Lung (tissue), 12 donors: Measurements from ENCODE around the gene CRYBG1. TPM values are rescaled to one million over a fixed set of nuclear protein-coding genes. Genes with fewer than 3 reads are reported as not detected.
"Not testable (repeated sequence)": the region's sequence is repeated elsewhere in the genome, so short reads cannot be mapped to it uniquely, and the experiment has no call there.

Source experiments
- ATAC-seq: fragments of 200-7000 bp; cut with Tn5 transposase; one replicate; pipeline ENCODE4 v1.9.1; 2020; ENCODE audit warnings: moderate number of reproducible peaks; ENCODE audit not compliant: insufficient read depth, low FRiP score
- DNase-seq, 3 donors: peaks; one replicate each; pipeline ENCODE4 v3.0.0-alpha.2; 2013 to 2017
- H3K27ac ChIP-seq, 2 donors: one replicate each; pipeline ENCODE4 v1.5.1; 2013; ENCODE audit warnings: mild to moderate bottlenecking in 2 of 2, moderate library complexity in 2 of 2, control low read depth in 1 of 2, inconsistent platforms in 1 of 2, low read depth in 1 of 2, low read length in 1 of 2
- H3K27me3 ChIP-seq, 3 donors: one replicate each; pipeline ENCODE4 v1.5.1; 2013; ENCODE audit warnings: low read length in 2 of 3; ENCODE audit not compliant: control insufficient read depth in 3 of 3, insufficient read depth in 3 of 3
- H3K36me3 ChIP-seq, 4 donors: one replicate each; pipeline ENCODE4 v1.5.1; 2013; ENCODE audit warnings: low read length in 4 of 4, mild to moderate bottlenecking in 1 of 4, moderate library complexity in 1 of 4; ENCODE audit not compliant: control insufficient read depth in 4 of 4, insufficient read depth in 4 of 4
- H3K4me1 ChIP-seq, 5 donors: one replicate each; pipeline ENCODE4 v1.5.1; 2013; ENCODE audit warnings: low read length in 5 of 5, mild to moderate bottlenecking in 2 of 5, moderate library complexity in 1 of 5; ENCODE audit not compliant: control insufficient read depth in 5 of 5, insufficient read depth in 5 of 5
- H3K4me3 ChIP-seq: one replicate; pipeline ENCODE4 v1.5.1; 2013; ENCODE audit warnings: mild to moderate bottlenecking, control low read depth, moderate library complexity
- H3K9ac ChIP-seq, 2 donors: one replicate each; pipeline ENCODE4 v1.5.1; 2013; ENCODE audit warnings: low read length in 2 of 2, control low read depth in 1 of 2; ENCODE audit not compliant: insufficient read depth in 1 of 2
- H3K9me3 ChIP-seq, 4 donors: one replicate each; pipeline ENCODE4 v1.5.1; 2013; ENCODE audit warnings: low read length in 3 of 4, mild to moderate bottlenecking in 1 of 4, moderate library complexity in 1 of 4; ENCODE audit not compliant: control insufficient read depth in 4 of 4, insufficient read depth in 3 of 4
- CTCF ChIP-seq: IDR thresholded peaks from 2 replicates; pipeline ENCODE4 v1.5.1; 2012; ENCODE audit warnings: mild to moderate bottlenecking; ENCODE audit errors: control extremely low read depth, extremely low read depth
- WGBS, 2 donors: extraction: QIAGEN DNeasy Blood & Tissue Kit; methylation state at CpG; one replicate each; pipeline ENCODE4 v1.1.7; 2013; 5-methylcytosine and 5-hydroxymethylcytosine counted together
- polyA plus RNA-seq, 2 donors: library from polyadenylated mRNA; stranded (reverse); fragments of 200-250 nt; gene quantifications; one replicate each; pipeline ENCODE4 v1.2.1, GENCODE V29; 2013
- total RNA-seq, 2 donors: library from RNA; depleted of rRNA in 1 of 2; stranded (reverse); fragments of >200 nt in 1 of 2; gene quantifications; one replicate each; pipeline ENCODE4 v1.2.1, GENCODE V29; 2014 to 2021
- donor health status: control.
- donor health status: control.
- donor health status: Bipolar disorder and iron deficiency.
- donor health status: healthy.
- donor health status: DM: yes; HTN: yes; CAD: no.

CRYBG1 gene
- total and polyA plus RNA-seq, 4 donors = 5.7 to 28.0 (median 12.6) TPM

- no peak for TF ChIP-seq CTCF
- ATAC-seq (no peak), DNase-seq (peak in 2 of 3 donors; percentile 15 to 37)
- Histone ChIP-seq H3K9me3 (no peaks in the 10 kb centered on the region), H3K4me1 (no peaks in the 10 kb centered on the region), H3K27me3 (no peaks in the 10 kb centered on the region), H3K36me3 (peaks cover 0 to 18% (median 0%) of the 10 kb centered on the region in 4 donors), H3K9ac (no peak overlapping the region), H3K27ac (no peak overlapping the region), H3K4me3 (no peak overlapping the region)
- 46 to 67% methylated on average over 3 of the region's 3 CpGs for WGBS, 2 donors
Observed at GRCh38 chr6:106556368-106556960, 195.9 kb downstream of the CRYBG1 start.

GRCh38 chr6:106557837-106558236 lies 197.3 kb downstream of the CRYBG1 start:
- no peak for TF ChIP-seq CTCF
- DNase-seq = no peak
- Histone ChIP-seq H3K9ac (no peak overlapping the region), H3K27ac (no peak overlapping the region), H3K4me3 (no peak overlapping the region), H3K4me1 (no peaks in the 10 kb centered on the region), H3K36me3 (peaks cover 0 to 18% (median 0%) of the 10 kb centered on the region in 4 donors), H3K9me3 (no peaks in the 10 kb centered on the region), H3K27me3 (no peaks in the 10 kb centered on the region)
- 38 to 65% methylated on average over 2 of the region's 2 CpGs for WGBS, 2 donors
- no peak for ATAC-seq

GRCh38 chr6:106558364-106558763 lies 197.8 kb downstream of the CRYBG1 start:
- Histone ChIP-seq H3K36me3 (peaks cover 0 to 18% (median 0%) of the 10 kb centered on the region in 4 donors), H3K27ac (no peak overlapping the region), H3K9ac (no peak overlapping the region), H3K27me3 (no peaks in the 10 kb centered on the region), H3K9me3 (no peaks in the 10 kb centered on the region), H3K4me3 (no peak overlapping the region), H3K4me1 (no peaks in the 10 kb centered on the region)
- 98% methylated on average over 4 of the region's 4 CpGs for WGBS, 2 donors
- TF ChIP-seq CTCF = no peak
- ATAC-seq (no peak), DNase-seq (no peak)

GRCh38 chr6:106559659-106560058 lies 199.1 kb downstream of the CRYBG1 start:
- H3K27ac ChIP-seq, ATAC-seq, DNase-seq, H3K27me3 ChIP-seq, H3K4me3 ChIP-seq, H3K9ac ChIP-seq, H3K36me3 ChIP-seq, H3K9me3 ChIP-seq, H3K4me1 ChIP-seq: not testable (repeated sequence)
- 90 to 95% methylated on average over 5 of the region's 5 CpGs for WGBS, 2 donors
